ENCODE measurements around the gene CMTM5.
"Not testable (repeated sequence)": the region's sequence is repeated elsewhere in the genome, so short reads cannot be mapped to it uniquely, and the experiment has no call there.

The CMTM5 gene

GRCh38 chr14:23423657-23424056 lies 46.8 kb downstream of the CMTM5 start:
- TF ChIP-seq ZFX (IDR thresholded peaks at IDR 0.05), result no peak
- no peak for TF ChIP-seq CTCF (conservative IDR thresholded peaks at IDR 0.05)
- H3K27ac ChIP-seq, result no peak overlapping the region

GRCh38 chr14:23425169-23425568 lies 48.3 kb downstream of the CMTM5 start:
- no peak overlapping the region for H3K27ac ChIP-seq
- TF ChIP-seq ZFX (IDR thresholded peaks at IDR 0.05) (no peak), CTCF (conservative IDR thresholded peaks at IDR 0.05) (no peak)

GRCh38 chr14:23425798-23426197 lies 49.0 kb downstream of the CMTM5 start:
- H3K27ac ChIP-seq, result not testable (repeated sequence)

GRCh38 chr14:23428686-23429495 lies 52.0 kb downstream of the CMTM5 start:
- H3K27ac ChIP-seq, result no peak overlapping the region
- TF ChIP-seq ZFX (IDR thresholded peaks at IDR 0.05) (no peak), CTCF (conservative IDR thresholded peaks at IDR 0.05) (no peak)
